Adrenal gland (tissue), 5 donors: ENCODE results near the gene PFKFB4.

Experiments
- CTCF ChIP-seq, 6 experiments: fragments of 450-650 bp in 4 of 6; fragments of 200-600 bp in 2 of 6; sonication (generic) in 1 of 6; IDR thresholded peaks; 1 replicate in 5 of 6; 2 replicates in 1 of 6; pipeline versions ENCODE4 v1.5.1 to v1.8.0; 2016 to 2021; ENCODE audit warnings: antibody characterized with exemption in 6 of 6, mild to moderate bottlenecking in 2 of 6, moderate library complexity in 1 of 6
- POLR2A ChIP-seq, 2 donors: fragments of 450-650 bp; IDR thresholded peaks; one replicate each; pipeline ENCODE4 v1.6.1; 2017; ENCODE audit warnings: antibody characterized with exemption in 2 of 2, mild to moderate bottlenecking in 2 of 2, moderate library complexity in 1 of 2
- donor health status: DM: no; HTN: no; CAD: no.

GRCh38 chr3:48595075-48595525 lies 38.5 kb upstream of the PFKFB4 start, which contains the start of gene COL7A1:
- TF ChIP-seq CTCF (IDR thresholded peaks at IDR 0.05) (no peak), POLR2A (IDR thresholded peaks at IDR 0.05) (no peak)
